IPS-20b (cell line): ENCODE measurements around the gene FAM234B.

Experiments used
- H3K27ac ChIP-seq: one replicate; pipeline ENCODE4 v1.5.1; 2013; ENCODE audit warnings: low read length
- H3K27me3 ChIP-seq: 2 replicates; pipeline ENCODE4 v1.6.1; 2013; ENCODE audit warnings: mild to moderate bottlenecking, low read length, inconsistent platforms; ENCODE audit not compliant: insufficient read depth
- H3K36me3 ChIP-seq: 2 replicates; pipeline ENCODE4 v1.6.1; 2013; ENCODE audit warnings: low read depth, mild to moderate bottlenecking, inconsistent platforms, low read length, moderate library complexity; ENCODE audit not compliant: insufficient read depth
- H3K4me1 ChIP-seq: 2 replicates; pipeline ENCODE4 v1.6.1; 2013; ENCODE audit warnings: mild to moderate bottlenecking, control low read depth, inconsistent platforms, low read length, moderate library complexity; ENCODE audit not compliant: insufficient read depth
- H3K4me3 ChIP-seq: 2 replicates; pipeline ENCODE4 v1.5.1; 2013; ENCODE audit warnings: mild to moderate bottlenecking, low read length, inconsistent platforms
- H3K9ac ChIP-seq: 2 replicates; pipeline ENCODE4 v1.6.1; 2013; ENCODE audit warnings: low read depth, mild to moderate bottlenecking, inconsistent platforms, low read length, moderate library complexity
- H3K9me3 ChIP-seq: 2 replicates; pipeline ENCODE4 v1.6.1; 2013; ENCODE audit warnings: mild to moderate bottlenecking, low read depth, low read length, inconsistent platforms; ENCODE audit not compliant: insufficient read depth

FAM234B gene

DNA sequence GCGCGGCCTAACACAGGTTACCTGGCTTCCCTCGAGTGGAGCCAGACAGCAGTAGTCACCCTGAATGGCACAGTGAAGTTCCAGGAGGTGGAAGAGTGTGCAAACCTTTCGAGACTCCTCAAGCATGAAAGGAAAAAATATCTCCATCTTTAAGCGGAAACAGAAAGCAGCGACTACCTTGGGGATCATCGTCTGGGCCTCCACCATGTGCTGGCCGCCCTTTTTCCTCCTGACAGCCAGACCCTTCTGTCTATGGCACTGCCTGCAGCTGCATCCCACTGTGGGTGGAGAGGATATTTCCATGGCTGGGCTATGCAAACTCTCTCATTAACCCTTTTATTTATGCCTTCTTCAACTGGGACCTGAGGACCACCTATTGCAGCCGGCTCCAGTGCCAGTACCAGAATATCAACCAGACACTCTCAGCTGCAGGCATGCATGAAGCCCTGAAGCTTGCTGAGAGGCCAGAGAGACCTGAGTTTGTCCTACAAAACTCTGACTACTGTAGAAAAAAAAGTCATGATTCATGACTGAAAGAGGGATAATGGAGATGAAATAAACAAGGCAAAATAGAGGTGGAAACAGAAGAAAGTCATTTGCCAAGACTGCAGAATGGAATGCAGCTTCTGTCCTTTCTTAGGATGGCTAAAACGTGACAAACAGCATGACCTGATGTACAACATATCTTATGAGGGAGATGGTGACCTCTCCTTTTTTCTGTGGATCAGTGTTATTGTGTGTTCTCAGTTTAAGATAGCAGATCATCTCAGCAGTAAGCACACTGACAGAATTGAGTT is 41.7 kb upstream of the FAM234B start:
- Histone ChIP-seq H3K4me3 (peak overlapping the region; percentile 85; the same call in 1 of the 2 replicates), H3K27ac (no peak overlapping the region), H3K27me3 (peaks cover 25% of the 10 kb centered on the region), H3K9me3 (no peaks in the 10 kb centered on the region), H3K9ac (no peak overlapping the region), H3K36me3 (no peaks in the 10 kb centered on the region), H3K4me1 (peaks cover 15% of the 10 kb centered on the region; the same call in 1 of the 2 replicates)

GRCh38 chr12:13004361-13004760 is 39.8 kb upstream of the FAM234B start:
- no peaks in the 10 kb centered on the region for H3K36me3 ChIP-seq
- H3K27me3 ChIP-seq, result peaks cover 25% of the 10 kb centered on the region
- no peaks in the 10 kb centered on the region for H3K9me3 ChIP-seq
- H3K4me3 ChIP-seq, result no peak overlapping the region
- H3K9ac ChIP-seq, result no peak overlapping the region
- H3K27ac ChIP-seq, result no peak overlapping the region
- H3K4me1 ChIP-seq, result peaks cover 13% of the 10 kb centered on the region; the same call in 1 of the 2 replicates

GRCh38 chr12:13004986-13005385 is 39.2 kb upstream of the FAM234B start:
- peaks cover 13% of the 10 kb centered on the region; the same call in 1 of the 2 replicates for H3K4me1 ChIP-seq
- no peak overlapping the region for H3K9ac ChIP-seq
- no peak overlapping the region for H3K27ac ChIP-seq
- peaks cover 25% of the 10 kb centered on the region for H3K27me3 ChIP-seq
- H3K36me3 ChIP-seq, result no peaks in the 10 kb centered on the region
- H3K4me3 ChIP-seq, result no peak overlapping the region
- no peaks in the 10 kb centered on the region for H3K9me3 ChIP-seq

DNA sequence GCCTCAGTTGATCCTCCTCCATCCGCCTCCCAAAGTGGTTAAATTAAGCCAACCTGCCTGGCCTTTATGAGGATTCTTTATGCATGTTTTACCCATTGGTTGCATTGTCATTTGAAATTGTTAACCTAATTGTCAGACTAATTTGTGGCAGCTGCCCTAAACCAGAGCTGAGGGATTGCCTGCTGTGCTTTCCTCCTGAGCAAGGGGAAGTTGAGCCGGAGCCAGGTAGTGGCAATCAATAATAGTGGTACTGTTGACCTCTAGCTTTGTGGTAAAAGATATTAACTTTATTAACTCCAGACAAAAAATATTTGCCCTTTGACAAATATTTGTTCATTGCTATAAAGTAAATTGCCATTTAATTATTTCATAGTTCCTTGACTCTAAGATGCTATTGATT is 38.5 kb upstream of the FAM234B start:
- Histone ChIP-seq H3K9me3 (no peaks in the 10 kb centered on the region), H3K4me1 (peaks cover 13% of the 10 kb centered on the region; the same call in 1 of the 2 replicates), H3K4me3 (no peak overlapping the region), H3K27ac (no peak overlapping the region), H3K27me3 (peaks cover 25% of the 10 kb centered on the region), H3K36me3 (no peaks in the 10 kb centered on the region), H3K9ac (no peak overlapping the region)

- no peaks in the 10 kb centered on the region for H3K9me3 ChIP-seq
- H3K27ac ChIP-seq, result no peak overlapping the region
- H3K9ac ChIP-seq, result no peak overlapping the region
- peaks cover 9% of the 10 kb centered on the region for H3K27me3 ChIP-seq
- peaks cover 8% of the 10 kb centered on the region; the same call in 1 of the 2 replicates for H3K4me1 ChIP-seq
- H3K36me3 ChIP-seq, result no peaks in the 10 kb centered on the region
- H3K4me3 ChIP-seq, result no peak overlapping the region
Measured at GRCh38 chr12:13007496-13008233, 36.5 kb upstream of the FAM234B start.

- no peaks in the 10 kb centered on the region; the same call in 1 of the 2 replicates for H3K27me3 ChIP-seq
- H3K27ac ChIP-seq, result no peak overlapping the region
- no peaks in the 10 kb centered on the region for H3K36me3 ChIP-seq
- H3K9me3 ChIP-seq, result no peaks in the 10 kb centered on the region
- no peak overlapping the region for H3K4me3 ChIP-seq
- peaks cover 8% of the 10 kb centered on the region; the same call in 1 of the 2 replicates for H3K4me1 ChIP-seq
- H3K9ac ChIP-seq, result no peak overlapping the region
Measured at GRCh38 chr12:13008741-13009380, 35.3 kb upstream of the FAM234B start.

DNA sequence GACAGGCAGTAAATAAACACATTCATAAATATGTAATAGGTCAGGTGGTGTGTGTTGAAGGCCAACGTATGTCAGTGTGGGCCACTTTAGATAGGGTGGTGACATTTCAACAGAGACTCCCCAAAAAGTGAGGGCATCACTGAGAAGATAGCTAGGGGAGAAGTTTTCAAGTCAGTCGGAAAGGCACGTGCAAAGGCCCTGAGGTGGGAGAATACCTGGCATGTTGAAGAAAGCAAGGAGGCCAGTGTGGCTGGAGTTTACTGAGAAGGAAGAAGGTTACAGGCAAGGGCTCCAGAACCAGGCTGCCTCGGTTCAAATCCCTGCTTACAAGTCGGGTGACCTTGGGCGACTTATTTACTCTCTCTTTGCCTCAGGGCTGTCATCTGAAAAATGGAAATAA is 33.1 kb upstream of the FAM234B start:
- Histone ChIP-seq H3K4me1 (peaks cover under 1% of the 10 kb centered on the region; the same call in 1 of the 2 replicates), H3K27me3 (no peaks in the 10 kb centered on the region), H3K9me3 (no peaks in the 10 kb centered on the region), H3K9ac (no peak overlapping the region), H3K27ac (no peak overlapping the region), H3K4me3 (no peak overlapping the region), H3K36me3 (no peaks in the 10 kb centered on the region)

DNA sequence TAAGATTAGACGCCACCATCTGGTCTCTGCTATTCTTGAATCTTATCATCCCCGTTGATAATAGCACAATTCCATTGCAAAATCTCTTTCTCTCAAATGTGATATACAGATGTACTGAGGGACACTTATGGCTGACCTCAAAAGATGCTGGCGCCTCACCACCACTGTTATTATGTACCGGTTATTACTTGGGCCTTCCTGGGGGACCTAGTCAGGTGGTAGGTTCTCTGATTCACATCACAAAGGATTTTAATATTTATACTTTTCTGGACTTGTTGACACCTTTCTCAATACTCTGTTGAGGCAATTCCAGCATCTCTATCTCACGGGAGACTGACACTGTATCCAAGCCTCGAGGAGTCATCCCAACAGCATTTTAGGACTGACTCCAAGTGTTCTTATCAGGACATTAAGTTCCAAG is 21.3 kb upstream of the FAM234B start:
- Histone ChIP-seq H3K4me1 (peaks cover under 1% of the 10 kb centered on the region; the same call in 1 of the 2 replicates), H3K36me3 (no peaks in the 10 kb centered on the region), H3K9ac (no peak overlapping the region), H3K27ac (no peak overlapping the region), H3K9me3 (no peaks in the 10 kb centered on the region), H3K27me3 (no peaks in the 10 kb centered on the region), H3K4me3 (no peak overlapping the region)

DNA sequence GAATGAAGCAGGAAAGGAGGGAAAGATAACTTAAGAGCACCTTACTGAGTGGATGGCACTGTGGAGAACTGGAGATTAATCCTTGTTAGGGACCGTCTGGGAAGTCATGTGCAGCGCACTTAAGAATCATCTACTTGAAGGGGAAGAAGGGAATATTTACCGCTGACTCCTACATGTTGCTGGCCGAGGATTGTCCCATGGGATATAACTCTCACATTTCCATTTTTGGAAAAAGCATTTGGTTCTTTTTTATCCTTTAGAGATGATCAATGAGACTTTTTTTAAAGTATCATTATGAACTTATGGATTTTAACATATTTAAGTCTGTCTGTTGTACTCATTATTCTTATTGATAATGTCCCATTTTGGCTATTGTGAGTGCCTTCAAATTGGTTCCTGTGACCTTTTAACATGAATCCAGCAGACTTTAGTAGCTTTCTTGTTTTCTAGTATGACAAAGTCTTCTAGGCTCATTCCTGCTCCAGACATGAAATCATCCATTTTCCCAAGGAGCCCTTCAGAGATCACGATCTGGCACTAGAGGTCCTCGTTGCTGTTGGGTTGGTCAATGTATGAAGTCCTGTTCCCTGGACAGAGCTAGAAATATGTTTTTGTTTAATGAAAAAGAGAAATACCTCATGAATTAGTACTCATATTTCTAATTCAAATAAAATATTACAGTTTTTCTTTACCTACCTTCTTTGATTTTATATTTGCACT is 20.2 kb upstream of the FAM234B start:
- H3K4me1 ChIP-seq, result peaks cover 6% of the 10 kb centered on the region; the same call in 1 of the 2 replicates
- H3K9me3 ChIP-seq, result no peaks in the 10 kb centered on the region
- H3K9ac ChIP-seq, result no peak overlapping the region
- H3K36me3 ChIP-seq, result no peaks in the 10 kb centered on the region
- H3K4me3 ChIP-seq, result no peak overlapping the region
- H3K27me3 ChIP-seq, result no peaks in the 10 kb centered on the region
- H3K27ac ChIP-seq, result no peak overlapping the region

- H3K4me3 ChIP-seq, result no peak overlapping the region
Measured at GRCh38 chr12:13024531-13024916, 19.7 kb upstream of the FAM234B start.

DNA sequence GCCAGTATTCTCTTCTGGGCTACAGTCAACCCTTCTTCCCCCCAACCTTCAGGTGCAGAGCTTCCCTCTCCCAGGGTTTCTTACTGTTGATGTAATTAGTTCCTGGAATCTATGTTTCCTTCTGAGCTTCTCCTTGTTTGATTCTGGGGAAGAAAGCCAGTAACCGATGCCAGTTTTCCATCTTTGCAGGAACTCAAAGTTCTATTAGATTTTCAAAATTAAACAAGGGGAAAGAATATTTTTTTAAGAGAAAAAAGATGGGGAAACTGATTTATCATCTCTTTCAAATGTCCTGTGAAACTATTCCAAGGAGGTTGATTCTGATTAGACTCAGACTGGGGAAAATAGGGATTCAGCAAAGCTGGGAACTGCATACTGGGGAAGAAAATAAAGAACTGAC is 17.9 kb upstream of the FAM234B start:
- no peaks in the 10 kb centered on the region; the same call in 1 of the 2 replicates for H3K27me3 ChIP-seq
- H3K9ac ChIP-seq, result no peak overlapping the region
- H3K4me1 ChIP-seq, result peaks cover 22% of the 10 kb centered on the region; the same call in 1 of the 2 replicates
- no peak overlapping the region for H3K4me3 ChIP-seq
- H3K27ac ChIP-seq, result no peak overlapping the region
- no peaks in the 10 kb centered on the region for H3K36me3 ChIP-seq
- H3K9me3 ChIP-seq, result no peaks in the 10 kb centered on the region

More at GRCh38 chr12:13024531-13024916, 19.7 kb upstream of the FAM234B start:
- no peaks in the 10 kb centered on the region for H3K27me3 ChIP-seq
- no peaks in the 10 kb centered on the region for H3K9me3 ChIP-seq
- no peak overlapping the region for H3K27ac ChIP-seq
- no peak overlapping the region for H3K9ac ChIP-seq
- H3K4me1 ChIP-seq, result peaks cover 8% of the 10 kb centered on the region; the same call in 1 of the 2 replicates
- H3K36me3 ChIP-seq, result no peaks in the 10 kb centered on the region
